LHCN-M2 (cell line): Measurements from ENCODE around the gene WSB1. TPM values are rescaled to one million over a fixed set of nuclear protein-coding genes. Genes with fewer than 3 reads are reported as not detected.
A peak's percentile ranks its signal among the peaks of the same experiment; 100 is the strongest.

ENCODE experiments used
- DNase-seq: peaks from one replicate; pipeline ENCODE4 v3.0.0-alpha.2; 2012; ENCODE audit warnings: low read depth
- total RNA-seq: library from RNA; depleted of rRNA; stranded (reverse); fragments of >200 nt; gene quantifications from 2 replicates; pipeline ENCODE4 v1.2.3, GENCODE V29; 2014

The WSB1 gene
- total RNA-seq, 1 experiment from 2014 or later = 82.6 TPM

- DNase-seq = no peak
These were observed 44.6 kb downstream of the WSB1 start for GRCh38 chr17:27338536-27338985.

- no peak for DNase-seq
These were observed 45.4 kb downstream of the WSB1 start for GRCh38 chr17:27339198-27339835.

- peak; percentile 49 for DNase-seq
These were observed 46.1 kb downstream of the WSB1 start for GRCh38 chr17:27339836-27340550.

GRCh38 chr17:27340575-27340974 lies 46.7 kb downstream of the WSB1 start:
- DNase-seq = no peak

- no peak for DNase-seq
These were observed 47.1 kb downstream of the WSB1 start for GRCh38 chr17:27341041-27341471.

- no peak for DNase-seq
These were observed 48.1 kb downstream of the WSB1 start for GRCh38 chr17:27342059-27342458.

- DNase-seq = no peak
These were observed 49.4 kb downstream of the WSB1 start for GRCh38 chr17:27343294-27343693.

- no peak for DNase-seq
These were observed 50.2 kb downstream of the WSB1 start for GRCh38 chr17:27343977-27344607.

- DNase-seq = no peak
These were observed 51.4 kb downstream of the WSB1 start for GRCh38 chr17:27345141-27345904.

- DNase-seq = no peak
These were observed 52.5 kb downstream of the WSB1 start for GRCh38 chr17:27346228-27346899.

GRCh38 chr17:27348196-27348595 lies 54.3 kb downstream of the WSB1 start:
- no peak for DNase-seq

- DNase-seq = no peak
These were observed 55.7 kb downstream of the WSB1 start for GRCh38 chr17:27349540-27350021.

- no peak for DNase-seq
These were observed 57.8 kb downstream of the WSB1 start for GRCh38 chr17:27351759-27352158.

GRCh38 chr17:27352448-27353032 lies 58.6 kb downstream of the WSB1 start:
- DNase-seq = no peak

GRCh38 chr17:27353033-27353460 lies 59.1 kb downstream of the WSB1 start:
- DNase-seq = no peak

GRCh38 chr17:27353461-27354050 lies 59.6 kb downstream of the WSB1 start:
- peak; percentile 93 for DNase-seq

GRCh38 chr17:27354051-27354490 lies 60.2 kb downstream of the WSB1 start:
- no peak for DNase-seq

GRCh38 chr17:27354491-27355081 lies 60.7 kb downstream of the WSB1 start:
- DNase-seq = no peak

GRCh38 chr17:27355419-27355818 lies 61.5 kb downstream of the WSB1 start:
- DNase-seq = no peak
